ENCODE measurements around the gene MYH15. TPM values are rescaled to one million over a fixed set of nuclear protein-coding genes. Genes with fewer than 3 reads are reported as not detected.

MYH15 gene
- total and polyA plus RNA-seq, 4 donors: 0.01 to 0.08 (median 0.05) TPM; not detected in 1

DNA sequence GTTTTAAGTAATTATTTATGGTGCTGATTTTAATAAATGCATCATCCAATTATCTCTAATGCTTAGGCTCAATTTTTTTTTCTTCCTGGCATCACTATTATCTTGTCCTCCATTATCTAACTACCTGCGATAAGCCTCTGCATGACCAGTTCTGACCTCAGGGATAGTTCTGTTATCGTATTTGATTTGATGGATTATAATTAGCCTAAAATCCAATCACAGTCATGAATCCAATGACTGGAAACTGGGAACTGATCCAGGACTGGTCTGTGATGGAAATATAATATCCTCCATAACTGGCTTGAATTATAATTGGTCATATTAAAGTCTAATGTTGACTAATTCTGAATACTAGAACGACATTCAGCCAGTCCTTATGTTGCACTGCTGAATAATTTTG lies 1.1 kb downstream of the MYH15 start:
- Histone ChIP-seq H3K9ac (ENCODE audit: low read depth in 1 of 2, low read length in 2 of 2) (no peak overlapping the region), H3K27ac (ENCODE audit: low read depth in 1 of 2, low read length in 2 of 2) (no peak overlapping the region), H3K4me1 (ENCODE audit: control insufficient read depth in 4 of 4, insufficient read depth in 4 of 4, low read length in 3 of 4) (no peaks in the 10 kb centered on the region), H3K4me3 (ENCODE audit: low read depth in 1 of 3, low read length in 3 of 3) (no peak overlapping the region), H3K9me3 (ENCODE audit: control insufficient read depth in 4 of 4, low read length in 3 of 4) (no peaks in the 10 kb centered on the region), H3K27me3 (ENCODE audit: control insufficient read depth in 4 of 4, insufficient read depth in 4 of 4, low read length in 3 of 4) (peaks cover 0 to 2% (median 0%) of the 10 kb centered on the region in 4 donors), H3K36me3 (ENCODE audit: control insufficient read depth in 4 of 4, insufficient read depth in 3 of 4, low read depth in 1 of 4, low read length in 3 of 4) (no peaks in the 10 kb centered on the region)
- DNase-seq (ENCODE audit: low spot score): no peak
- TF ChIP-seq ZBTB33 (IDR thresholded peaks at IDR 0.05) (no peak), GABPA (IDR thresholded peaks at IDR 0.05 in 1 of 2, conservative IDR thresholded peaks at IDR 0.05 in 1 of 2) (no peak), TAF1 (conservative IDR thresholded peaks at IDR 0.05) (no peak), EGR1 (IDR thresholded peaks at IDR 0.05; ENCODE audit: low read depth in 2 of 2) (no peak), JUND (IDR thresholded peaks at IDR 0.05) (no peak), REST (IDR thresholded peaks at IDR 0.05) (no peak), SP1 (IDR thresholded peaks at IDR 0.05) (no peak)
- WGBS: 81% methylated on average over 3 of the region's 3 CpGs

GRCh38 chr3:108507902-108508301 lies 2.5 kb downstream of the MYH15 start:
- TF ChIP-seq TAF1 (conservative IDR thresholded peaks at IDR 0.05) (no peak), FOXA2 (IDR thresholded peaks at IDR 0.05) (no peak), RAD21 (IDR thresholded peaks at IDR 0.05) (no peak), FOXA1 (IDR thresholded peaks at IDR 0.05) (no peak), ZBTB33 (IDR thresholded peaks at IDR 0.05) (no peak), GABPA (IDR thresholded peaks at IDR 0.05 in 1 of 2, conservative IDR thresholded peaks at IDR 0.05 in 1 of 2) (no peak), CTCF (IDR thresholded peaks at IDR 0.05; ENCODE audit: low read depth, low read length, missing input control) (no peak), HNF4A (conservative IDR thresholded peaks at IDR 0.05) (no peak), JUND (IDR thresholded peaks at IDR 0.05) (no peak), REST (IDR thresholded peaks at IDR 0.05) (no peak), HNF4G (IDR thresholded peaks at IDR 0.05) (no peak)
- TF ChIP-seq, protein P1, sequence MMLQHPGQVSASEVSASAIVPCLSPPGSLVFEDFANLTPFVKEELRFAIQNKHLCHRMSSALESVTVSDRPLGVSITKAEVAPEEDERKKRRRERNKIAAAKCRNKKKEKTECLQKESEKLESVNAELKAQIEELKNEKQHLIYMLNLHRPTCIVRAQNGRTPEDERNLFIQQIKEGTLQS (IDR thresholded peaks at IDR 0.05): no peak
- no peak for DNase-seq (ENCODE audit: low spot score)
- Histone ChIP-seq H3K9me3 (ENCODE audit: control insufficient read depth in 4 of 4, low read length in 3 of 4) (no peaks in the 10 kb centered on the region), H3K36me3 (ENCODE audit: control insufficient read depth in 4 of 4, insufficient read depth in 3 of 4, low read depth in 1 of 4, low read length in 3 of 4) (no peaks in the 10 kb centered on the region), H3K4me1 (ENCODE audit: control insufficient read depth in 4 of 4, insufficient read depth in 4 of 4, low read length in 3 of 4) (no peaks in the 10 kb centered on the region), H3K27me3 (ENCODE audit: control insufficient read depth in 4 of 4, insufficient read depth in 4 of 4, low read length in 3 of 4) (peaks cover 0 to 2% (median 0%) of the 10 kb centered on the region in 4 donors), H3K27ac (ENCODE audit: low read depth in 1 of 2, low read length in 2 of 2) (no peak overlapping the region), H3K9ac (ENCODE audit: low read depth in 1 of 2, low read length in 2 of 2) (no peak overlapping the region), H3K4me3 (ENCODE audit: low read depth in 1 of 3, low read length in 3 of 3) (no peak overlapping the region)

All from liver (tissue), 9 donors.